Progenitor cell of endocrine pancreas (in vitro differentiated cells): ENCODE results near the gene CELF4. TPM values are rescaled to one million over a fixed set of nuclear protein-coding genes. Genes with fewer than 3 reads are reported as not detected.

Source experiments
- DNase-seq: peaks from one replicate; pipeline ENCODE4 v3.0.0; 2021; ENCODE audit warnings: low spot score; ENCODE audit not compliant: unreplicated experiment
- H3K27ac Mint-ChIP-seq: 2 replicates; pipeline ENCODE4 v1.8.0; 2021; ENCODE audit warnings: mild to moderate bottlenecking, moderate library complexity, mixed read lengths
- H3K27me3 Mint-ChIP-seq: 2 replicates; pipeline ENCODE4 v1.8.0; 2021; ENCODE audit warnings: mixed read lengths
- H3K36me3 Mint-ChIP-seq: 2 replicates; pipeline ENCODE4 v1.8.0; 2022; ENCODE audit warnings: mixed read lengths; ENCODE audit not compliant: insufficient read depth
- H3K4me1 Mint-ChIP-seq: 2 replicates; pipeline ENCODE4 v1.8.0; 2021; ENCODE audit warnings: low read depth, mixed read lengths
- H3K4me3 Mint-ChIP-seq: 2 replicates; pipeline ENCODE4 v1.8.0; 2021; ENCODE audit warnings: low read depth, mild to moderate bottlenecking, moderate library complexity, mixed read lengths
- H3K9me3 Mint-ChIP-seq: 2 replicates; pipeline ENCODE4 v1.8.0; 2021; ENCODE audit warnings: low read depth, mixed read lengths
- total RNA-seq: library from RNA; stranded (reverse); gene quantifications from 2 replicates; pipeline ENCODE4 v1.2.1, GENCODE V29; 2021
- TF ChIP-seq, protein P1 (sequence below): fragments of 200-600 bp; sonication (generic); IDR thresholded peaks from one replicate; pipeline ENCODE4 v1.5.0; 2021; ENCODE audit warnings: antibody characterized with exemption, mild to moderate bottlenecking; ENCODE audit not compliant: unreplicated experiment

Gene CELF4
- total RNA-seq, 1 donor from 2014 or later: 4.6 TPM

DNA sequence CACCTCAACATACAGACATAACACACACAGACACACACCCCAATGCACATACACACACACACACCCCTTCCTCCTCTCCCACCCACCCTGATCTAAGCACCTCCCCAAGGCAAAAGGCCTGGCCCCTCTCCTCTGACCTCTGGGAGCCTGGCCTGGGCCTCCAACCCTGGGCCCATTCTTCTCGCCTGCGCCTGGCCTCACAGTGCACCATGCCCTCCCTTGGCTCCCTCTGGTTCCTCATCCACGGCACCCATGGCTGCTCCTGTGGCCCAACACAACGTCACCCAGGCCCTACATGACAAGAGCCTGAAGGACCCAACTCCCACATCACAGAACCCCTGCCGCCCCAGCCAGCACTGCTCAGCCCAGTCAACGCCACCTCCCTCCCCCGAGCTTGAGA lies 281.3 kb downstream of the CELF4 start:
- H3K4me1 Mint-ChIP-seq: no peaks in the 10 kb centered on the region
- no peak for DNase-seq
- no peaks in the 10 kb centered on the region for H3K9me3 Mint-ChIP-seq
- H3K27ac Mint-ChIP-seq: no peak overlapping the region
- no peaks in the 10 kb centered on the region for H3K36me3 Mint-ChIP-seq
- peaks cover 3% of the 10 kb centered on the region for H3K27me3 Mint-ChIP-seq
- H3K4me3 Mint-ChIP-seq: no peak overlapping the region
- TF ChIP-seq, protein P1, sequence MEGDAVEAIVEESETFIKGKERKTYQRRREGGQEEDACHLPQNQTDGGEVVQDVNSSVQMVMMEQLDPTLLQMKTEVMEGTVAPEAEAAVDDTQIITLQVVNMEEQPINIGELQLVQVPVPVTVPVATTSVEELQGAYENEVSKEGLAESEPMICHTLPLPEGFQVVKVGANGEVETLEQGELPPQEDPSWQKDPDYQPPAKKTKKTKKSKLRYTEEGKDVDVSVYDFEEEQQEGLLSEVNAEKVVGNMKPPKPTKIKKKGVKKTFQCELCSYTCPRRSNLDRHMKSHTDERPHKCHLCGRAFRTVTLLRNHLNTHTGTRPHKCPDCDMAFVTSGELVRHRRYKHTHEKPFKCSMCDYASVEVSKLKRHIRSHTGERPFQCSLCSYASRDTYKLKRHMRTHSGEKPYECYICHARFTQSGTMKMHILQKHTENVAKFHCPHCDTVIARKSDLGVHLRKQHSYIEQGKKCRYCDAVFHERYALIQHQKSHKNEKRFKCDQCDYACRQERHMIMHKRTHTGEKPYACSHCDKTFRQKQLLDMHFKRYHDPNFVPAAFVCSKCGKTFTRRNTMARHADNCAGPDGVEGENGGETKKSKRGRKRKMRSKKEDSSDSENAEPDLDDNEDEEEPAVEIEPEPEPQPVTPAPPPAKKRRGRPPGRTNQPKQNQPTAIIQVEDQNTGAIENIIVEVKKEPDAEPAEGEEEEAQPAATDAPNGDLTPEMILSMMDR: no peak

DNA sequence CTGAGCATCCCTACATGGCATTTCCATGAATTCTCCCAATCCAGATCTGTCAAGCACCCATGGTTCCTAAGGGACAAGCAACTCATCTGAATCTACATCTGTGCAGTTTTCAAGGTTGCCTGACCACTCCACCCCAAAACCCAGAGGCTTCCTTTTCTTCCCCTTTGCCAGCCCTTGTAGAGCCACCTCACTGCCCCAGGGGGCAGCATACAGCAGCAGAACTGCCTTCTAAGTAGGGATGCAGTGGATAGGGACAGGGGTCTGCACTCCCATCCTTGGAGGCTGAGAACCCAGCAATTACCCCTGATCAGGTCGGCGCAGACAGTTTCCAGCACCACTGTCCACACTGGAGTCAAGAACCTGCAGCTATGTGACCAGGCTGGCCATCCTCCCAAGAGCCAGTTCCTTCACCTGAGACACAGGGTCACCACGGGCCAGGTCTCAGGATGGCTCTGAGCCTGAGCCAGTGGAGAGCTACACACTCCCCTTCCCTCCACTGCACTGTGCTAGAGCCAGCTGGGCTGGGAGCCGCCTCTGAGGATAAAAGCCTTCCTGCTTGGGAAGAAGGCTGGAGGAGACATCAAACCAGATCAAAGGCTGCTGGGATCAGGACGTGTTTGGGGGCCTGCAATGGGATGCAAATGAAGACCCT lies 283.1 kb downstream of the CELF4 start:
- Mint-ChIP-seq H3K27me3 (peaks cover 8% of the 10 kb centered on the region), H3K36me3 (no peaks in the 10 kb centered on the region), H3K9me3 (no peaks in the 10 kb centered on the region), H3K27ac (no peak overlapping the region), H3K4me1 (no peaks in the 10 kb centered on the region), H3K4me3 (no peak overlapping the region)
- TF ChIP-seq, protein P1: peak; percentile 60
- DNase-seq: no peak

- H3K4me3 Mint-ChIP-seq: no peak overlapping the region
- no peaks in the 10 kb centered on the region for H3K9me3 Mint-ChIP-seq
- no peak for DNase-seq
- H3K36me3 Mint-ChIP-seq: no peaks in the 10 kb centered on the region
- TF ChIP-seq, protein P1: no peak
- H3K27ac Mint-ChIP-seq: no peak overlapping the region
- peaks cover 8% of the 10 kb centered on the region for H3K27me3 Mint-ChIP-seq
- no peaks in the 10 kb centered on the region for H3K4me1 Mint-ChIP-seq
These were observed 284.8 kb downstream of the CELF4 start for GRCh38 chr18:37280701-37281393.

GRCh38 chr18:37277804-37278203 lies 287.8 kb downstream of the CELF4 start:
- no peaks in the 10 kb centered on the region for H3K4me1 Mint-ChIP-seq
- H3K27me3 Mint-ChIP-seq: peaks cover 11% of the 10 kb centered on the region
- TF ChIP-seq, protein P1: no peak
- no peaks in the 10 kb centered on the region for H3K36me3 Mint-ChIP-seq
- no peaks in the 10 kb centered on the region for H3K9me3 Mint-ChIP-seq
- no peak overlapping the region for H3K27ac Mint-ChIP-seq
- no peak overlapping the region for H3K4me3 Mint-ChIP-seq
- no peak for DNase-seq

- no peak overlapping the region for H3K4me3 Mint-ChIP-seq
- no peak for DNase-seq
These were observed 289.3 kb downstream of the CELF4 start for GRCh38 chr18:37276111-37276890.

More at GRCh38 chr18:37276111-37276890, 289.3 kb downstream of the CELF4 start:
- Mint-ChIP-seq H3K9me3 (no peaks in the 10 kb centered on the region), H3K27me3 (peaks cover 11% of the 10 kb centered on the region), H3K27ac (no peak overlapping the region), H3K36me3 (no peaks in the 10 kb centered on the region), H3K4me1 (no peaks in the 10 kb centered on the region)
- TF ChIP-seq, protein P1: no peak
